Adrenal gland (tissue), 12 donors: ENCODE measurements around the gene NGLY1. TPM values are rescaled to one million over a fixed set of nuclear protein-coding genes. Genes with fewer than 3 reads are reported as not detected.
A peak's percentile ranks its signal among the peaks of the same experiment; 100 is the strongest.

ENCODE experiments used
- DNase-seq, 7 donors: peaks; one replicate each; pipeline ENCODE4 v3.0.0-alpha.2; 2019 to 2020
- H3K27ac ChIP-seq, 5 donors: fragments of 200-600 bp; sonication (generic) in 4 of 5; 1 replicate in 3 of 5; 2 replicates in 2 of 5; pipeline versions ENCODE4 v1.5.1 to v1.8.0; 2016 to 2020; ENCODE audit warnings: mild to moderate bottlenecking in 1 of 5
- H3K27me3 ChIP-seq: fragments of 200-600 bp; 2 replicates; pipeline ENCODE4 v1.8.0; 2021
- H3K36me3 ChIP-seq, 2 donors: fragments of 200-600 bp; replicated peaks in 1 of 2; 1 replicate in 1 of 2; 2 replicates in 1 of 2; pipeline versions ENCODE4 v1.5.1 to v1.8.0; 2018 to 2022
- H3K4me1 ChIP-seq, 2 donors: fragments of 200-600 bp; replicated peaks in 1 of 2; 1 replicate in 1 of 2; 2 replicates in 1 of 2; pipeline versions ENCODE4 v1.5.1 to v1.8.0; 2018 to 2021
- H3K4me3 ChIP-seq, 4 donors: fragments of 200-600 bp; sonication (generic) in 3 of 4; one replicate each; pipeline ENCODE4 v1.5.1; 2016 to 2018
- H3K9me3 ChIP-seq, 3 donors: fragments of 200-600 bp; sonication (generic) in 1 of 3; replicated peaks in 1 of 3; 1 replicate in 2 of 3; 2 replicates in 1 of 3; pipeline versions ENCODE4 v1.5.1 to v1.8.0; 2016 to 2021
- POLR2A ChIP-seq, 2 donors: fragments of 450-650 bp; IDR thresholded peaks; one replicate each; pipeline ENCODE4 v1.6.1; 2017; ENCODE audit warnings: antibody characterized with exemption in 2 of 2, mild to moderate bottlenecking in 2 of 2, moderate library complexity in 1 of 2
- WGBS, 4 donors: extraction: QIAGEN DNeasy Blood & Tissue Kit in 2 of 4; methylation state at CpG; one replicate each; pipeline versions ENCODE4 v1.1.5 to v1.1.7; 2013 to 2017; 5-methylcytosine and 5-hydroxymethylcytosine counted together
- intact Hi-C, 2 donors: fragments of 100-400 bp; cut with DNase I; formaldehyde crosslinking; loops; one replicate each; pipeline versions ENCODE4 v1.14.1 to v1.15.0; 2022 to 2023
- polyA plus RNA-seq, 3 donors: library from polyadenylated mRNA; stranded (reverse); fragments of 200-250 nt in 2 of 3; fragments of 350-450 nt in 1 of 3; fragmentation: Illumina TruSeq in 1 of 3; extraction: RNeasy Lipid Tissue Mini Kit (QIAGEN cat#74804) in 1 of 3; gene quantifications; one replicate each; pipeline ENCODE4 v1.2.3, GENCODE V29; 2013 to 2014
- total RNA-seq, 9 donors: library from RNA; depleted of rRNA in 4 of 9; stranded (reverse); fragments of >200 nt in 4 of 9; fragments of 120-200 nt in 1 of 9; fragmentation: NEBNext Ultra II Directional in 1 of 9; extraction: Animal tissue kit (Norgen Biotek cat#: 25700) in 1 of 9; gene quantifications; one replicate each; pipeline versions ENCODE4 v1.1.0 to v1.2.4, GENCODE V29; 2013 to 2023
- TF ChIP-seq, protein P1 (sequence below), 6 experiments: fragments of 450-650 bp in 4 of 6; fragments of 200-600 bp in 2 of 6; sonication (generic) in 1 of 6; IDR thresholded peaks; 1 replicate in 5 of 6; 2 replicates in 1 of 6; pipeline versions ENCODE4 v1.5.1 to v1.8.0; 2016 to 2021; ENCODE audit warnings: antibody characterized with exemption in 6 of 6, mild to moderate bottlenecking in 2 of 6, moderate library complexity in 1 of 6
- donor health status: healthy with polysubstance abuse.
- donor health status: Bipolar disorder and iron deficiency.
- donor health status: DM: yes; HTN: yes; CAD: no.
- donor health status: DM: no; HTN: no; CAD: no.
- donor health status: DM: no; HTN: no; CAD: no.
- donor health status: DM: yes; HTN: yes; CAD: no.

Gene NGLY1
- total and polyA plus RNA-seq, 12 donors: 13.4 to 55.9 (median 31.3) TPM

GRCh38 chr3:25707268-25707926, 75.8 kb downstream of the NGLY1 start:
- TF ChIP-seq, protein P1, sequence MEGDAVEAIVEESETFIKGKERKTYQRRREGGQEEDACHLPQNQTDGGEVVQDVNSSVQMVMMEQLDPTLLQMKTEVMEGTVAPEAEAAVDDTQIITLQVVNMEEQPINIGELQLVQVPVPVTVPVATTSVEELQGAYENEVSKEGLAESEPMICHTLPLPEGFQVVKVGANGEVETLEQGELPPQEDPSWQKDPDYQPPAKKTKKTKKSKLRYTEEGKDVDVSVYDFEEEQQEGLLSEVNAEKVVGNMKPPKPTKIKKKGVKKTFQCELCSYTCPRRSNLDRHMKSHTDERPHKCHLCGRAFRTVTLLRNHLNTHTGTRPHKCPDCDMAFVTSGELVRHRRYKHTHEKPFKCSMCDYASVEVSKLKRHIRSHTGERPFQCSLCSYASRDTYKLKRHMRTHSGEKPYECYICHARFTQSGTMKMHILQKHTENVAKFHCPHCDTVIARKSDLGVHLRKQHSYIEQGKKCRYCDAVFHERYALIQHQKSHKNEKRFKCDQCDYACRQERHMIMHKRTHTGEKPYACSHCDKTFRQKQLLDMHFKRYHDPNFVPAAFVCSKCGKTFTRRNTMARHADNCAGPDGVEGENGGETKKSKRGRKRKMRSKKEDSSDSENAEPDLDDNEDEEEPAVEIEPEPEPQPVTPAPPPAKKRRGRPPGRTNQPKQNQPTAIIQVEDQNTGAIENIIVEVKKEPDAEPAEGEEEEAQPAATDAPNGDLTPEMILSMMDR (IDR thresholded peaks at IDR 0.05): no peak
- TF ChIP-seq POLR2A (IDR thresholded peaks at IDR 0.05): no peak
- no peak overlapping the region for H3K27ac ChIP-seq
- intact Hi-C loops: no loop called here
- H3K9me3 ChIP-seq: no peaks in the 10 kb centered on the region
- no peaks in the 10 kb centered on the region for H3K4me1 ChIP-seq
- no peak overlapping the region for H3K4me3 ChIP-seq
- H3K27me3 ChIP-seq: no peaks in the 10 kb centered on the region
- 76 to 99% (median 93%) methylated on average over 2 of the region's 2 CpGs for WGBS, 4 donors
- no peak for DNase-seq
- no peaks in the 10 kb centered on the region for H3K36me3 ChIP-seq

- Histone ChIP-seq H3K27ac (no peak overlapping the region), H3K9me3 (no peaks in the 10 kb centered on the region), H3K36me3 (no peaks in the 10 kb centered on the region), H3K27me3 (no peaks in the 10 kb centered on the region), H3K4me3 (no peak overlapping the region), H3K4me1 (no peaks in the 10 kb centered on the region)
- TF ChIP-seq, protein P1 (IDR thresholded peaks at IDR 0.05): no peak
- TF ChIP-seq POLR2A (IDR thresholded peaks at IDR 0.05): no peak
- DNase-seq: no peak
- intact Hi-C loops: no loop called here
- 73 to 79% (median 75%) methylated on average over 4 of the region's 4 CpGs for WGBS, 4 donors
Observed at GRCh38 chr3:25706213-25706612, 77.0 kb downstream of the NGLY1 start.

- no peaks in the 10 kb centered on the region for H3K36me3 ChIP-seq
- no peak for DNase-seq
- H3K27me3 ChIP-seq: no peaks in the 10 kb centered on the region
- no peaks in the 10 kb centered on the region for H3K4me1 ChIP-seq
- WGBS, 4 donors: 62 to 75% (median 65%) methylated on average over 1 of the region's 1 CpG
- H3K9me3 ChIP-seq: no peaks in the 10 kb centered on the region
- no peak overlapping the region for H3K27ac ChIP-seq
- intact Hi-C loops: no loop called here
- TF ChIP-seq POLR2A (IDR thresholded peaks at IDR 0.05): no peak
- no peak overlapping the region for H3K4me3 ChIP-seq
Observed at GRCh38 chr3:25697553-25697952, 85.7 kb downstream of the NGLY1 start.

DNA sequence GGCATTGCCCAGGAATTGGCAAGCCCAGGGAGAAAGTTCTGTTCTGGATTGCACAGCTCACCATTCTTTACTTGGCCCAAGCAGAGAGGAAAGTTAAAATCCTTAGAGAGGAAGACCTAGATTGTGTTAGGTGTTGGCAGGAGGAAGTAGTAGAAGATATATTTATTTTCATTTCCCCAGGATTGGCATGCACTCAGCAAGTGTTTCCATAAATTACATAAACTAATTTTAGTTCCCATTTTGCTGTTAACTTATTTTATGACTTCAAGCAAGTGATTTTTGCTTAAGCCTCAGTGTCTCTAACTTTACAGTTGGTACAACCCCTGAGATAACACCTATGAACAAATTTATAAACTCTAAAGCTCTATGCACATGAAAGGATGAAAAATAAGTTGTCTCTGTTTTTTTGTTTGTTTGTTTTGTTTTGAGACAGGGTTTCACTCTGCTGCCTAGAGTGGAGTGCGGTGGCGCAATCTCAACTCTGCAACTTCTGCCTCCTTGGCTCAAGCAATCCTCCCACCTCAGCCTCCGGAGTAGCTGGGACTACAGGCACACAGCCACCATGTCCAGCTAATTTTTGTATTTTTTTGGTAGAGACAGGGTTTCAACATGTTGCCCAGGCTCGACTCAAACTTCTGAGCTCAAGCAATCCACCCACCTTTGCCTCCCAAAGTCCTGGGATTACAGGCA, 87.4 kb downstream of the NGLY1 start:
- 77 to 87% (median 81%) methylated on average over 4 of the region's 4 CpGs for WGBS, 4 donors
- TF ChIP-seq, protein P1 (IDR thresholded peaks at IDR 0.05): no peak
- TF ChIP-seq POLR2A (IDR thresholded peaks at IDR 0.05): no peak
- Histone ChIP-seq H3K27me3 (no peaks in the 10 kb centered on the region), H3K4me3 (no peak overlapping the region), H3K9me3 (no peaks in the 10 kb centered on the region), H3K36me3 (no peaks in the 10 kb centered on the region), H3K27ac (no peak overlapping the region), H3K4me1 (no peaks in the 10 kb centered on the region)
- DNase-seq: peak in 1 of 7 donors; percentile 9
- intact Hi-C loops: no loop called here
